AG10803 (cell line): ENCODE results near the gene CALN1.
"Not testable (repeated sequence)": the region's sequence is repeated elsewhere in the genome, so short reads cannot be mapped to it uniquely, and the experiment has no call there.

Source experiments
- DNase-seq: peaks from one replicate; pipeline ENCODE4 v3.0.0; 2010; ENCODE audit warnings: low read depth
- H3K4me3 ChIP-seq: 2 replicates; pipeline ENCODE4 v1.5.1; 2011; ENCODE audit warnings: mild to moderate bottlenecking, low read length, control low read depth
- TF ChIP-seq, protein P1 (sequence below): conservative IDR thresholded peaks from 2 replicates; pipeline ENCODE4 v1.5.1; 2011; ENCODE audit warnings: mild to moderate bottlenecking, low read length, control low read depth, inconsistent platforms

The CALN1 gene

DNA sequence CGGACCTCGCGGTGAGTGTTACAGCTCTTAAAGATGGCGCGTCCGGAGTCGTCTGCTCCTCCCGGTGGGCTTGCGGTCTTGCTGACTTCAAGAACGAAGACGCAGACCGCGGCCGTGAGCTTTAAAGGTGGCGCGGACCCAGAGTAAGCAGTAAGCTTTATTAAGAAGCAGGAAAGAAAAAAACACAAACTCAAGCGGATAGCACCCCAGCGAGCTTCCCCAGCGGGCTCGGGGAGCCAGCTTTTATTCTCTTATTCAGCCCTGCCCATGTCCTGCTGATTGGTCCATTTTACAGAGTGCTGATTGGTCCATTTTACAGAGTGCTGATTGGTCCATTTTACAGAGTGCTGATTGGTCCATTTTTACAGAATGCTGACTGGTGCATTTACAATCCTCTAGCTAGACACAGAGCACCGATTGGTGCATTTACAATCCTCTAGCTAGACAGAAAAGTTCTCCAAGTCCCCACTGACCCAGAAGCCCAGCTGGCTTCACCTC is at the start of gene CALN1:
Gene CALN1, minus strand, starts transcription at position 218 of the 498 bp plus-strand sequence.
- not testable (repeated sequence) for DNase-seq, H3K4me3 ChIP-seq

DNA sequence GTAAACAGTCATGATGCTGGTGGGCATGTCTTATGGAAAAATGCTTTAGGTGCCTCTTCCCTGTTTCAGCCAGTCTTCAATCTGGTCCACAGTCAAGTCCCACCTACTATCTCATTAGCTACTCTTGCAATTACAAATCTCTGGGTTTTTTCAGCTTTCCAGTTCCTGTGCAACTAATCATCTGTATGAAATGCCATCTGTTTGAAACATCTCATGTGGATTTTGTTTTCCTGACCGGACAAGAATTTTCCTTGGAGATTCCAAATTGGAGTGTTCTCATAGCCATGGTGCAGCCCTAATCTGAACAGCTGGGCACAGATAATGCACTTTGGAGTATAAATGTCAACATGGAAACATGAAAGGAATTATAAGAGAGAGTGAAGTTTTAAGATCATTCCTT is 41.3 kb upstream of the CALN1 start:
- no peak overlapping the region for H3K4me3 ChIP-seq
- TF ChIP-seq, protein P1, sequence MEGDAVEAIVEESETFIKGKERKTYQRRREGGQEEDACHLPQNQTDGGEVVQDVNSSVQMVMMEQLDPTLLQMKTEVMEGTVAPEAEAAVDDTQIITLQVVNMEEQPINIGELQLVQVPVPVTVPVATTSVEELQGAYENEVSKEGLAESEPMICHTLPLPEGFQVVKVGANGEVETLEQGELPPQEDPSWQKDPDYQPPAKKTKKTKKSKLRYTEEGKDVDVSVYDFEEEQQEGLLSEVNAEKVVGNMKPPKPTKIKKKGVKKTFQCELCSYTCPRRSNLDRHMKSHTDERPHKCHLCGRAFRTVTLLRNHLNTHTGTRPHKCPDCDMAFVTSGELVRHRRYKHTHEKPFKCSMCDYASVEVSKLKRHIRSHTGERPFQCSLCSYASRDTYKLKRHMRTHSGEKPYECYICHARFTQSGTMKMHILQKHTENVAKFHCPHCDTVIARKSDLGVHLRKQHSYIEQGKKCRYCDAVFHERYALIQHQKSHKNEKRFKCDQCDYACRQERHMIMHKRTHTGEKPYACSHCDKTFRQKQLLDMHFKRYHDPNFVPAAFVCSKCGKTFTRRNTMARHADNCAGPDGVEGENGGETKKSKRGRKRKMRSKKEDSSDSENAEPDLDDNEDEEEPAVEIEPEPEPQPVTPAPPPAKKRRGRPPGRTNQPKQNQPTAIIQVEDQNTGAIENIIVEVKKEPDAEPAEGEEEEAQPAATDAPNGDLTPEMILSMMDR = no peak
- no peak for DNase-seq

DNA sequence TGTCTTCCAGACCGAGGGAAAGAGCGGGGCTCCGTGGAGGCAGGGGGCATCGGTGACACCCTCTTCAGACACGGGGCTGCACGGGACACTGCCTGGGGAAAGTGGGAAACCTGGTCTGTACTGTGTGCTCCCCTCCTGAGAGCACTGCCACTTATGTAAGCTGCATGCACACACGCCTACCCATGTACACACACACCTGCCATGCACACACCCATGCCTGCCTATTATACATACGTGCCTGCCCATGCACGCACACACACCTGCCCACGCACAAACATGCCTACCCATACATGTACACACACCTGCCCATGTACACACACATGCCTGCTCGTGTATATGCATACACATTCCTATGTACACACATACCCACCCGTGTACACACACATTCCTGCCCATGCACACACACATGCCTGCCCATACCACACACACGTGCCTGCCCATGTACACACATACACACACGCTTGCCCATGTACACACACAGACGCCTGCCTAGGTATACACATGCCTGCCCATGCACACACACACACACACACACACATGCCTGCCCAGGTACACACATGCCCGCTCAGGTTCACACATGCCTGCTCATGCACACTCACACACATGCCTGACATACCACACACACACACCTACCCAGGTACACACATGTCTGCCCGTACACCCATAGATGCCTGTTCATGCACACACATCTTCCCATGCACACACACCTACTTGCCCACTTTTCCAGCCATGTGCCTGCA is 35.5 kb upstream of the CALN1 start:
- TF ChIP-seq, protein P1 = no peak
- DNase-seq = no peak
- H3K4me3 ChIP-seq = no peak overlapping the region

DNA sequence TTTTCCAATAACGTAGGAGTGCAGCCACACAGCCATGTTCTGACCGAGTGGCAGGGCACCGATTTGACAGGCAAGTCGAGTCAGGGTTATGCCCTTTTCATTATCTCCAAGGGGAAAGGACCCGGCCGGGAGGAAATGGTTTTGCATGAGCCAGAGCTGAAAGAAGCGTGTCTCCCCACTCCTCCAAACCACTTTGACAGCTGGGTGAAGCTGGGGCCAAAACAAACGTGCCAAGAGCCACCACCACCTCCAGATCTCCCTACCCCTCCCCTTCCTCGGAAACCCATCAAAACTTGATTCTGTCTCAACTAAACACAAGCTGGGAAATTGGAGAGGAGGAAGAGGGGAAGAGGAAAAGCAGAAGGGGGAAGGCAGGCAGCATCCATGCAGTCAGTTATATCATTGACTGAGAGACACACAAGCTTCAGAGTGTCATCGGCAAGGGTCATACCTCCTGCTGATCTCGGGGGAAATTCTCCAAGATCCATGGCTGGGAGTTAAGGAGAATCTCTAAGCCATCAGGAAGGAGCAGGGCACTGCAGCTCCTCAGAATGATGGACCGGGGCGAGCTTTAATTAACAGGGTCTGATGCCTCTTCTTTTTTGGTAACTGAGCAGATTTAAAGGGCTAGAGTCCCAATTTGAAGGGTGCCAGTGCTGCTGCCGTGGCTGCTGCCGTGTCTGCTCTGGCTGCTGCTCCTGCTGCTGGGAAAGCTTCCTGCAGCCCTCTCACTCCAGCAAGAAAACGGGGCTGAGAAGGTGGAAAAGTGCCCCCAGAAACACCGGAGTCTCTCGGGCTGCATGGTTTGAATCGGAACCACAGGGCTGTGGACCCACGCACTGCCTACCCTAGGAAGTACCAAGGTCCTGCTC is 34.7 kb upstream of the CALN1 start:
- no peak for DNase-seq
- no peak overlapping the region for H3K4me3 ChIP-seq
- TF ChIP-seq, protein P1 = no peak

DNA sequence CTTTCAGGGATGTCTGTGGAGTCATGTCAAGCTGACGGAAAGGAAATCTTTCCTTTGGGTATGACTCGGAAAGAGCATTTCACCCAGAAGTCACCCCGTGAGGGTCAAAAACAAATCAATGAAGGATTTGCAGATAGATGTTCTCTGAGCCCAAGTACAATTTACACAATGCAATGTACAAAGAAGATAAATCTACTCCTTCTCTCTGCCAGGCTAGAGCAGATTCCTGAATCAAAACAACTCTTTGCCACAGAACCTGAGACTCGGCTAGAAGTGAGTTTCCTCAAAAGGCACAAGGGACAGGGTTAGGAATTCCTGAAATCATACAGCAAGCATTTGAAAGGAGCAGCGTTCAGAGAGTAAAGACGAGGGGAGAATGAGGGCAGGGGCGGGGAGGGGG is 34.0 kb upstream of the CALN1 start:
- TF ChIP-seq, protein P1 = no peak
- DNase-seq = no peak
- H3K4me3 ChIP-seq = no peak overlapping the region

DNA sequence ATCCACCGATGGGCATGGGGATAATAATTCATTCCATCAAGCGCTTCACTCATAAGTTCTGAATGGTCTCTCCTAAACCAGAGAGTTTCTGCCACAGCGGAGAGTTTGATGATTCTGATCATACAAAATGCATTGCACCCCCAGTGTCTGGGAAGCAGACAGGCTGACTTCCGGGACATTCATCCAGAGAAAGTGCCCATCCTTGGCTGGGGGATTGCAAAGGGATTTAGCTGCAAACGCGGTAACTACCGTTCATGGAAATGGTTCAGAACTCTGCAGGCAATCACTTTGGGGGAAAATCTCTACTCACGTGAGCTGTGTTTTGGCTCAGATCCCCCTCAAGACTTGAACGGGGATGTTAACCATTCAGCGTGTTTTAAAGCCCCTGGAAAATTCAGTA is 33.4 kb upstream of the CALN1 start:
- no peak for DNase-seq
- no peak overlapping the region for H3K4me3 ChIP-seq
- TF ChIP-seq, protein P1 = no peak

DNA sequence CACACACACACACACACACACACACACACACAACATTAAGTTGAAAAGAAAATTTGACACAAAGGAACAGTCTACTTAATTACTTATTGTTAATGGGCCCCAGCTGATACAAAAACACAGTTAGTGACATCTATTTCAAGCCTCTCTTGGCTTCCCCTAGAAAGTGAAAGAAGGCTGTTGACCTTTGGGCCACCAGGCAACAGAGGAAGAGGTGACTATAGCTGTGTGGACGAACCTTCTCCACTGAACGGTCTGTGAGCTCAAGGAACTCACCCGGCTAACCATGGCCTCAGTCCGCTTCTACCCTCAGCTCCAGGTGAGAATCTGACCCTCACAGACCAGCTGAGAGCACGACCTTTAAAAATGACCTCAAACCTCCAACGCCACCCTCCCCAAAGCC is 32.9 kb upstream of the CALN1 start:
- TF ChIP-seq, protein P1 = no peak
- no peak for DNase-seq

More for the DNA sequence above, 32.9 kb upstream of the CALN1 start:
- no peak overlapping the region for H3K4me3 ChIP-seq
